ENCODE measurements around the gene LMO7. TPM values are rescaled to one million over a fixed set of nuclear protein-coding genes. Genes with fewer than 3 reads are reported as not detected.
A peak's percentile ranks its signal among the peaks of the same experiment; 100 is the strongest.

The LMO7 gene
- total and polyA plus RNA-seq, 8 donors = 17.1 to 214 (median 72.4) TPM

DNA sequence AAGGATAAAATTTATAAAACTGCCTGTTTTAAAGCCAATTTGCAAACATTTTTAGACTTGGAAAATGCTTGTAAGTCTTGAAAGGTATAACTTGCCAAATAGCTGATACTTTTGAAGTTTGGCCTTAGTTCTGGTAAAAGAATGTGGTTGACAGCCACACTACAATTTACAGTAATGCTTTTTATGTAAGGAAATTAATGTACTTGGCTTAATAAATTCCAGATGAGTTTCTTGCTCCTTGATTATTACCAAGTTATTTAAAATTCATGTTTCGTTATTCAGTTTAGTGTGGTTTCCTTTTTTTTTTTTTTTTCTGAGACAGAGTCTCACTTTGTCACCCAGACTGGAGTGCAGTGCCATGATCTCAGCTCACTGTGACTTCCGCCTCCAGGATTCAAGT lies 14.9 kb downstream of the LMO7 start:
- H3K9me3 ChIP-seq = no peaks in the 10 kb centered on the region
- H3K27me3 ChIP-seq = no peaks in the 10 kb centered on the region
- H3K36me3 ChIP-seq = no peaks in the 10 kb centered on the region
- TF ChIP-seq POLR2A (IDR thresholded peaks at IDR 0.05) = no peak
- TF ChIP-seq, protein P1, sequence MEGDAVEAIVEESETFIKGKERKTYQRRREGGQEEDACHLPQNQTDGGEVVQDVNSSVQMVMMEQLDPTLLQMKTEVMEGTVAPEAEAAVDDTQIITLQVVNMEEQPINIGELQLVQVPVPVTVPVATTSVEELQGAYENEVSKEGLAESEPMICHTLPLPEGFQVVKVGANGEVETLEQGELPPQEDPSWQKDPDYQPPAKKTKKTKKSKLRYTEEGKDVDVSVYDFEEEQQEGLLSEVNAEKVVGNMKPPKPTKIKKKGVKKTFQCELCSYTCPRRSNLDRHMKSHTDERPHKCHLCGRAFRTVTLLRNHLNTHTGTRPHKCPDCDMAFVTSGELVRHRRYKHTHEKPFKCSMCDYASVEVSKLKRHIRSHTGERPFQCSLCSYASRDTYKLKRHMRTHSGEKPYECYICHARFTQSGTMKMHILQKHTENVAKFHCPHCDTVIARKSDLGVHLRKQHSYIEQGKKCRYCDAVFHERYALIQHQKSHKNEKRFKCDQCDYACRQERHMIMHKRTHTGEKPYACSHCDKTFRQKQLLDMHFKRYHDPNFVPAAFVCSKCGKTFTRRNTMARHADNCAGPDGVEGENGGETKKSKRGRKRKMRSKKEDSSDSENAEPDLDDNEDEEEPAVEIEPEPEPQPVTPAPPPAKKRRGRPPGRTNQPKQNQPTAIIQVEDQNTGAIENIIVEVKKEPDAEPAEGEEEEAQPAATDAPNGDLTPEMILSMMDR (IDR thresholded peaks at IDR 0.05) = no peak
- TF ChIP-seq EP300 (IDR thresholded peaks at IDR 0.05) = no peak
- TF ChIP-seq POLR2AphosphoS5 (IDR thresholded peaks at IDR 0.05) = no peak
- WGBS, 5 donors = 88 to 98% (median 97%) methylated on average over 2 of the region's 2 CpGs
- no peak overlapping the region for H3K27ac ChIP-seq
- H3K4me1 ChIP-seq = no peaks in the 10 kb centered on the region
- intact Hi-C loops (cut with DNase I; ENCODE audit: low total_unique reads) = no loop called here
- DNase-seq = peak in 1 of 2 donors; percentile 43
- H3K4me3 ChIP-seq = no peak overlapping the region

DNA sequence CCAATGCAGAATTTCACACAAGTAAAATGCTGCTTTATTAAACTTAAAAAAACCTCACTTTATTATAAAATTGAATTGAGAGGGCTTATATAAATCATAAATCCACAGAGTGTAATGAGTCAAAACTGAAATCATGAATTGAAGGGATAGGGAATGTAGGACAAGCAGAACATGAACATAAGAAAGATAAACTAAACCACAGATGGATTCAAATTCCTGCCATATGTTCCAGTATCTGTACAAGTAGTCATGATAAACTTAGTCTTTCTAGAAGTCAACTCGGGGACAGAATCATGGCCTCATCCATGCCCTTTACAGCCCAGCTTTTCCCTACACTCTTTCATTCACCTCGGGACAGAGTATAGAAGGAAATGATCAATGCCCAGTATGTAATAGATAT lies 16.6 kb downstream of the LMO7 start:
- H3K27me3 ChIP-seq = no peaks in the 10 kb centered on the region
- no peaks in the 10 kb centered on the region for H3K9me3 ChIP-seq
- H3K36me3 ChIP-seq = no peaks in the 10 kb centered on the region
- intact Hi-C loops (cut with DNase I; ENCODE audit: low total_unique reads) = no loop called here
- H3K4me3 ChIP-seq = no peak overlapping the region
- 84 to 96% (median 94%) methylated on average over 2 of the region's 2 CpGs for WGBS, 5 donors
- DNase-seq = no peak
- no peak overlapping the region for H3K27ac ChIP-seq
- TF ChIP-seq EP300 (IDR thresholded peaks at IDR 0.05) = no peak
- TF ChIP-seq POLR2AphosphoS5 (IDR thresholded peaks at IDR 0.05) = no peak
- TF ChIP-seq, protein P1 (IDR thresholded peaks at IDR 0.05) = no peak
- TF ChIP-seq POLR2A (IDR thresholded peaks at IDR 0.05) = no peak
- H3K4me1 ChIP-seq = no peaks in the 10 kb centered on the region

DNA sequence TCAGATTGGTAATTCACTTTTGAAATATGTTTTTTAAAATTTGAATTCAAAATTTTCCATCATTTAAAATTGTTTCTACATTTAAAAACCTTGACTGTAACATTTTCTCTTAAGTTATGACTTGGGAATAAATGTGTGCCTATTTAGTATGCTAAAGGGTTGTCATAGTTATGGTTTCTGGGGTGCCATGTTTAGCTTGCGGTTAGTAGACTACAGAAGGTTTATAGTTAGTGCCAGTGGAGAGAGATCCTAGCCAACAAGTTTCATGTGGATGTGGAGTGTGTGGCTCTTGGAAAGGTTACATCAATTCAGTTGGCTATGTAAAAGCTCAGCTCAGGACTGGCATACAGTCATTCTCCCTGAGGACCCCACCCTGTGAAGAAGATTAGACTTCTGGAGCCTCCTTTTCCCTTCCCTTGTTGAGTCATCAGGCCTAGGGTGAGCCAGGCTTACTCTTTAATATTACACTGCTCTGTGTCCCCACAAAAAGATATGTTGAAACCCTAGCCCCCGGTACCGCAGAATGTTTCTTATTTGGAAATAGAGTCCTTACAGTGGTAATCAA lies 20.4 kb downstream of the LMO7 start:
- Histone ChIP-seq H3K36me3 (no peaks in the 10 kb centered on the region), H3K27me3 (no peaks in the 10 kb centered on the region), H3K4me3 (no peak overlapping the region), H3K9me3 (no peaks in the 10 kb centered on the region), H3K4me1 (no peaks in the 10 kb centered on the region), H3K27ac (no peak overlapping the region)
- TF ChIP-seq POLR2A (IDR thresholded peaks at IDR 0.05) = no peak
- TF ChIP-seq, protein P1 (IDR thresholded peaks at IDR 0.05) = no peak
- no peak for TF ChIP-seq POLR2AphosphoS5 (IDR thresholded peaks at IDR 0.05)
- no peak for TF ChIP-seq EP300 (IDR thresholded peaks at IDR 0.05)
- no peak for DNase-seq
- WGBS, 5 donors = 92 to 97% (median 97%) methylated on average over 3 of the region's 3 CpGs
- intact Hi-C loops (cut with DNase I; ENCODE audit: low total_unique reads) = no loop called here

DNA sequence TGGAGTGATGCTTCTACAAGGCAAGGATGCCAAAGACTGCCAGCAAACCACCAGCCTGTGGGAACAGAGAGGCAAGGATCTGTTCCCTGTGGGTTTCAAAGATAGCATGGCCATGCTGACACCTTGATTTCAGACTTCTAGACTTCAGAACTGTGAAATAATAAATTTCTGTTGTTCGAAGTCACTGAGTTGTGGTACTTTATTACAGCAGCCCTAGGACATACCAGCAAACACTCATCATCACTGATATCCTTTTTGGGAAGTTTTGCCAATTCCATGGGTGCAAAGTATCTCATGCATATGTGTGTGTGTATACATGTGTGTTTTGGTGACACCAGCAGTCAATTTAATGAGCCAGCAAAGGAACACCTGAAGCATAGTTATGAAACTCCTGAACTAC lies 21.0 kb downstream of the LMO7 start:
- no peaks in the 10 kb centered on the region for H3K36me3 ChIP-seq
- 93 to 98% (median 96%) methylated on average over 1 of the region's 1 CpG for WGBS, 5 donors
- H3K4me1 ChIP-seq = no peaks in the 10 kb centered on the region

More for the DNA sequence above, 21.0 kb downstream of the LMO7 start:
- TF ChIP-seq EP300 (IDR thresholded peaks at IDR 0.05) (no peak), POLR2A (IDR thresholded peaks at IDR 0.05) (no peak), POLR2AphosphoS5 (IDR thresholded peaks at IDR 0.05) (no peak)
- TF ChIP-seq, protein P1 (IDR thresholded peaks at IDR 0.05) = no peak
- H3K4me3 ChIP-seq = no peak overlapping the region
- no peaks in the 10 kb centered on the region for H3K27me3 ChIP-seq
- no peaks in the 10 kb centered on the region for H3K9me3 ChIP-seq
- intact Hi-C loops (cut with DNase I; ENCODE audit: low total_unique reads) = no loop called here
- no peak overlapping the region for H3K27ac ChIP-seq
- no peak for DNase-seq

Measured in stomach (tissue), 9 donors.